Measurements from ENCODE around the gene MBNL2. TPM values are rescaled to one million over a fixed set of nuclear protein-coding genes. Genes with fewer than 3 reads are reported as not detected.

MBNL2 gene
- total RNA-seq, 4 donors from 2014 or later, result 50.7 to 115 (median 72.0) TPM

- H3K4me3 ChIP-seq, result no peak overlapping the region
- TF ChIP-seq CTCF (IDR thresholded peaks at IDR 0.05), result no peak
- no peak for TF ChIP-seq POLR2A (IDR thresholded peaks at IDR 0.05)
- no peaks in the 10 kb centered on the region for H3K27me3 ChIP-seq
- no peaks in the 10 kb centered on the region for H3K36me3 ChIP-seq
- no peaks in the 10 kb centered on the region for H3K9me3 ChIP-seq
- intact Hi-C loops (cut with DNase I; ENCODE audit: low total_unique reads), result no loop called here
- H3K27ac ChIP-seq, result no peak overlapping the region
- H3K4me1 ChIP-seq, result no peaks in the 10 kb centered on the region
- DNase-seq, result no peak
These were observed 158.6 kb downstream of the MBNL2 start for GRCh38 chr13:97380696-97381095.

- no peak for TF ChIP-seq POLR2A (IDR thresholded peaks at IDR 0.05)
- TF ChIP-seq CTCF (IDR thresholded peaks at IDR 0.05), result no peak
- intact Hi-C loops (cut with DNase I; ENCODE audit: low total_unique reads), result no loop called here
- no peak for DNase-seq
- Histone ChIP-seq H3K27me3 (no peaks in the 10 kb centered on the region), H3K9me3 (no peaks in the 10 kb centered on the region), H3K4me3 (no peak overlapping the region), H3K36me3 (no peaks in the 10 kb centered on the region), H3K4me1 (no peaks in the 10 kb centered on the region), H3K27ac (no peak overlapping the region)
These were observed 159.1 kb downstream of the MBNL2 start for GRCh38 chr13:97381189-97381588.

- intact Hi-C loops (cut with DNase I; ENCODE audit: low total_unique reads), result no loop called here
- DNase-seq, result no peak
- Histone ChIP-seq H3K9me3 (no peaks in the 10 kb centered on the region), H3K4me1 (no peaks in the 10 kb centered on the region), H3K4me3 (no peak overlapping the region), H3K27ac (no peak overlapping the region), H3K36me3 (no peaks in the 10 kb centered on the region), H3K27me3 (no peaks in the 10 kb centered on the region)
- TF ChIP-seq CTCF (IDR thresholded peaks at IDR 0.05), result no peak
- TF ChIP-seq POLR2A (IDR thresholded peaks at IDR 0.05), result no peak
These were observed 160.1 kb downstream of the MBNL2 start for GRCh38 chr13:97382276-97382675.

- no peaks in the 10 kb centered on the region for H3K27me3 ChIP-seq
- intact Hi-C loops (cut with DNase I; ENCODE audit: low total_unique reads), result no loop called here
- DNase-seq, result no peak
- no peaks in the 10 kb centered on the region for H3K4me1 ChIP-seq
- no peak overlapping the region for H3K27ac ChIP-seq
- TF ChIP-seq CTCF (IDR thresholded peaks at IDR 0.05) (no peak), POLR2A (IDR thresholded peaks at IDR 0.05) (no peak)
- no peak overlapping the region for H3K4me3 ChIP-seq
- no peaks in the 10 kb centered on the region for H3K36me3 ChIP-seq
- no peaks in the 10 kb centered on the region for H3K9me3 ChIP-seq
These were observed 162.2 kb downstream of the MBNL2 start for GRCh38 chr13:97384371-97384770.

GRCh38 chr13:97385146-97385545 lies 163.0 kb downstream of the MBNL2 start:
- intact Hi-C loops (cut with DNase I; ENCODE audit: low total_unique reads), result no loop called here
- no peaks in the 10 kb centered on the region for H3K36me3 ChIP-seq
- no peak for DNase-seq
- no peaks in the 10 kb centered on the region for H3K27me3 ChIP-seq
- no peaks in the 10 kb centered on the region for H3K4me1 ChIP-seq
- H3K27ac ChIP-seq, result no peak overlapping the region
- no peak overlapping the region for H3K4me3 ChIP-seq
- no peaks in the 10 kb centered on the region for H3K9me3 ChIP-seq
- TF ChIP-seq POLR2A (IDR thresholded peaks at IDR 0.05) (no peak), CTCF (IDR thresholded peaks at IDR 0.05) (no peak)

All from uterus (tissue), 4 donors.